ENCODE measurements around the gene RBBP4.

- TF ChIP-seq, protein P1, sequence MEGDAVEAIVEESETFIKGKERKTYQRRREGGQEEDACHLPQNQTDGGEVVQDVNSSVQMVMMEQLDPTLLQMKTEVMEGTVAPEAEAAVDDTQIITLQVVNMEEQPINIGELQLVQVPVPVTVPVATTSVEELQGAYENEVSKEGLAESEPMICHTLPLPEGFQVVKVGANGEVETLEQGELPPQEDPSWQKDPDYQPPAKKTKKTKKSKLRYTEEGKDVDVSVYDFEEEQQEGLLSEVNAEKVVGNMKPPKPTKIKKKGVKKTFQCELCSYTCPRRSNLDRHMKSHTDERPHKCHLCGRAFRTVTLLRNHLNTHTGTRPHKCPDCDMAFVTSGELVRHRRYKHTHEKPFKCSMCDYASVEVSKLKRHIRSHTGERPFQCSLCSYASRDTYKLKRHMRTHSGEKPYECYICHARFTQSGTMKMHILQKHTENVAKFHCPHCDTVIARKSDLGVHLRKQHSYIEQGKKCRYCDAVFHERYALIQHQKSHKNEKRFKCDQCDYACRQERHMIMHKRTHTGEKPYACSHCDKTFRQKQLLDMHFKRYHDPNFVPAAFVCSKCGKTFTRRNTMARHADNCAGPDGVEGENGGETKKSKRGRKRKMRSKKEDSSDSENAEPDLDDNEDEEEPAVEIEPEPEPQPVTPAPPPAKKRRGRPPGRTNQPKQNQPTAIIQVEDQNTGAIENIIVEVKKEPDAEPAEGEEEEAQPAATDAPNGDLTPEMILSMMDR (IDR thresholded peaks at IDR 0.05), result peak in 3 of 5 experiments; percentile 6 to 31 (median 8)
- peak; percentile 84 for TF ChIP-seq POLR2A (IDR thresholded peaks at IDR 0.05)
These were observed at the start of gene RBBP4 for GRCh38 chr1:32650752-32651460.

Measured in transverse colon (tissue), 3 donors.